ENCODE measurements around the gene CHODL.

Gene CHODL

GRCh38 chr21:18244671-18245463, at the start of gene CHODL:
TSS of gene CHODL (plus strand) at chr21:18244833. CDS start at chr21:18245224, 391 bp downstream.
- DNase-seq, result peak; percentile 55

GRCh38 chr21:18204931-18205330, 39.7 kb upstream of the CHODL start:
- DNase-seq, result no peak

- DNase-seq, result no peak
Measured at GRCh38 chr21:18218331-18218730, 26.3 kb upstream of the CHODL start.

GRCh38 chr21:18220498-18220897, 24.1 kb upstream of the CHODL start:
- no peak for DNase-seq

- DNase-seq, result no peak
Measured at GRCh38 chr21:18222346-18222745, 22.3 kb upstream of the CHODL start.

GRCh38 chr21:18228060-18228739, 16.4 kb upstream of the CHODL start:
- no peak for DNase-seq

GRCh38 chr21:18235545-18235944, 9.1 kb upstream of the CHODL start:
- DNase-seq, result no peak

GRCh38 chr21:18245464-18245967, 883 bp downstream of the CHODL start:
- DNase-seq, result no peak

- no peak for DNase-seq
Measured at GRCh38 chr21:18248171-18248570, 3.5 kb downstream of the CHODL start.

- no peak for DNase-seq
Measured at GRCh38 chr21:18249672-18250071, 5.0 kb downstream of the CHODL start.

- no peak for DNase-seq
Measured at GRCh38 chr21:18251065-18251464, 6.4 kb downstream of the CHODL start.

- DNase-seq, result no peak
Measured at GRCh38 chr21:18252256-18252655, 7.6 kb downstream of the CHODL start.

GRCh38 chr21:18252680-18253079, 8.0 kb downstream of the CHODL start:
- DNase-seq, result no peak

- DNase-seq, result no peak
Measured at GRCh38 chr21:18253221-18253620, 8.6 kb downstream of the CHODL start.

GRCh38 chr21:18253799-18254198, 9.2 kb downstream of the CHODL start:
- no peak for DNase-seq

GRCh38 chr21:18265944-18266343, 21.3 kb downstream of the CHODL start:
- DNase-seq, result no peak

GRCh38 chr21:18267496-18267895, 22.9 kb downstream of the CHODL start:
- DNase-seq, result no peak

GRCh38 chr21:18268906-18269305, 24.3 kb downstream of the CHODL start:
- no peak for DNase-seq

GRCh38 chr21:18269856-18270255, 25.2 kb downstream of the CHODL start:
- no peak for DNase-seq

GRCh38 chr21:18273400-18273799, 28.8 kb downstream of the CHODL start:
- DNase-seq, result no peak

- no peak for DNase-seq
Measured at GRCh38 chr21:18274370-18274769, 29.7 kb downstream of the CHODL start.

GRCh38 chr21:18275781-18276180, 31.1 kb downstream of the CHODL start:
- DNase-seq, result no peak

GRCh38 chr21:18285379-18285778, 40.7 kb downstream of the CHODL start:
- DNase-seq, result no peak

- DNase-seq, result no peak
Measured at GRCh38 chr21:18289876-18290275, 45.2 kb downstream of the CHODL start.

All from islet precursor cell (in vitro differentiated cells).